Measurements from ENCODE around the gene SH3BP5L. TPM values are rescaled to one million over a fixed set of nuclear protein-coding genes. Genes with fewer than 3 reads are reported as not detected.

SH3BP5L gene
- total and polyA plus RNA-seq, 2 of the 13 experiments (the other 11 are each of a cell fraction or from before 2014, with no cell fraction given) = 10.3 to 14.9 TPM

DNA sequence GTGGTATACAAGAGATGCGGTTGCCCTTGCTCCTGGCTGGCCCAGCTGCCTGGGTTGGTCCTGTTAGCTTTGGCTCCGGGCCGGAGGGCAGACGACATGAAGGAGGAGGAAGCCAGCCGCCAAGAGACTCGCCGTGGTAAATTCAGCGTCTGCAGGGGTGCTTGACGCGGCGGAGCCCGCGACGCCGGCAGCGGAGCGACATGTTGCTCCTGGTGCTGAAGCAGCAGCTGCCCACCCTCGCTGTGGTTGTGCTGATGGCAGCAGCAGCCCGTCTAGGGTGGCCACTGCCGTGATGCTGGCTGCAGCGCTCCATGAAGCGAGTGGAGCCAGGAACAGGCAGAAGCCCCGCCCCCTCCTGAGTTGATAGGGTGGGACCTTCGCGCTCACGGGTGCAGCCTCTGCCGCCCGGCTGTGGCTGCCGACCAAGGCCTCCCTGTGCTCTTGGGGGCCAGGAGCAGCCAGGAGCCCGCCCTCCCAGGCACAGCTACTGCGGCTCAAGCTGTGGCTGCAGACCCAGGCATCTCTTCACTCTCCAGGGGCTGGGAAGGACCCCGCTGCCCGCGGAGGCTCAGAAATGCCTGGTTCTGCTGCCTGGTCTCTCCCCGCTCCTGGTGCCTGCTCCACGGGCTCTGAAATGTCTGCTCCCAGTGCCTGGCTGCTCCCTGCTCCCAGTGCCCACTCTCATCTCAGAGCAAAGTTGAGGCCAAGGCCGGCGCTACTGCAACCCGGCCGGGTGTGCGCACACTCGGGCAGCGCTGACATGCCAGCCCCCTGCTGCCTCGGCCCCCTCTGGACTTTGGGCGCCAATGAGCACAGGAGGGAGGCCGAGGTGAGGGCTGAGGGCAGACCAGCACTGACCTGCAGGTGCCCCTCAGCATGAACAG, 37.5 kb upstream of the SH3BP5L start (continued):
- TF ChIP-seq ZNF326 (CRISPR knock-in tag; IDR thresholded peaks at IDR 0.05; ENCODE audit: borderline replicate concordance) (no peak), CCAR2 (optimal IDR thresholded peaks at IDR 0.05; ENCODE audit: low read depth, low read length) (no peak), AGO1 (IDR thresholded peaks at IDR 0.05; ENCODE audit: low read depth, low read length, poor library complexity, severe bottlenecking) (peak; percentile 38), TCF7 (IDR thresholded peaks at IDR 0.05; ENCODE audit: low read depth) (no peak), SRF (IDR thresholded peaks at IDR 0.05; ENCODE audit: low read depth, low read length) (no peak), TAF15 (IDR thresholded peaks at IDR 0.05; ENCODE audit: low read depth, low read length, poor library complexity, severe bottlenecking) (no peak), KDM6A (CRISPR knock-in tag; IDR thresholded peaks at IDR 0.05; ENCODE audit: low read depth) (0 out of 2 replicates have a peak, but pooled peaks have one; percentile 47), MEIS1 (CRISPR knock-in tag; IDR thresholded peaks at IDR 0.05; ENCODE audit: borderline replicate concordance) (0 out of 2 replicates have a peak, but pooled peaks have one; percentile 54), KMT2A (CRISPR knock-in tag; IDR thresholded peaks at IDR 0.05) (peak; percentile 27; the same call in 1 of the 2 replicates), ZBTB38 (CRISPR knock-in tag; IDR thresholded peaks at IDR 0.05) (0 out of 2 replicates have a peak, but pooled peaks have one; percentile 28), NR3C1 (CRISPR knock-in tag; IDR thresholded peaks at IDR 0.05) (no peak), KAT8 (CRISPR knock-in tag; IDR thresholded peaks at IDR 0.05) (peak; percentile 42; the same call in 1 of the 2 replicates), BHLHE40 (IDR thresholded peaks at IDR 0.05; ENCODE audit: low read length) (no peak), ZFP36L1 (CRISPR knock-in tag; IDR thresholded peaks at IDR 0.05) (0 out of 2 replicates have a peak, but pooled peaks have one; percentile 78), U2AF1 (optimal IDR thresholded peaks at IDR 0.05; ENCODE audit: low read depth, low read length) (no peak), ZNF10 (CRISPR knock-in tag; IDR thresholded peaks at IDR 0.05; ENCODE audit: borderline replicate concordance, low read depth) (no peak), SSRP1 (CRISPR knock-in tag; IDR thresholded peaks at IDR 0.05) (no peak), ZFP62 (CRISPR knock-in tag; IDR thresholded peaks at IDR 0.05) (no peak), MED13 (CRISPR knock-in tag; IDR thresholded peaks at IDR 0.05) (no peak)
- TF ChIP-seq, protein P1, sequence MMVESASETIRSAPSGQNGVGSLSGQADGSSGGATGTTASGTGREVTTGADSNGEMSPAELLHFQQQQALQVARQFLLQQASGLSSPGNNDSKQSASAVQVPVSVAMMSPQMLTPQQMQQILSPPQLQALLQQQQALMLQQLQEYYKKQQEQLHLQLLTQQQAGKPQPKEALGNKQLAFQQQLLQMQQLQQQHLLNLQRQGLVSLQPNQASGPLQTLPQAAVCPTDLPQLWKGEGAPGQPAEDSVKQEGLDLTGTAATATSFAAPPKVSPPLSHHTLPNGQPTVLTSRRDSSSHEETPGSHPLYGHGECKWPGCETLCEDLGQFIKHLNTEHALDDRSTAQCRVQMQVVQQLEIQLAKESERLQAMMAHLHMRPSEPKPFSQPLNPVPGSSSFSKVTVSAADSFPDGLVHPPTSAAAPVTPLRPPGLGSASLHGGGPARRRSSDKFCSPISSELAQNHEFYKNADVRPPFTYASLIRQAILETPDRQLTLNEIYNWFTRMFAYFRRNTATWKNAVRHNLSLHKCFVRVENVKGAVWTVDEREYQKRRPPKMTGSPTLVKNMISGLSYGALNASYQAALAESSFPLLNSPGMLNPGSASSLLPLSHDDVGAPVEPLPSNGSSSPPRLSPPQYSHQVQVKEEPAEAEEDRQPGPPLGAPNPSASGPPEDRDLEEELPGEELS (CRISPR knock-in tag; IDR thresholded peaks at IDR 0.05) = no peak
- TF ChIP-seq, protein P2, sequence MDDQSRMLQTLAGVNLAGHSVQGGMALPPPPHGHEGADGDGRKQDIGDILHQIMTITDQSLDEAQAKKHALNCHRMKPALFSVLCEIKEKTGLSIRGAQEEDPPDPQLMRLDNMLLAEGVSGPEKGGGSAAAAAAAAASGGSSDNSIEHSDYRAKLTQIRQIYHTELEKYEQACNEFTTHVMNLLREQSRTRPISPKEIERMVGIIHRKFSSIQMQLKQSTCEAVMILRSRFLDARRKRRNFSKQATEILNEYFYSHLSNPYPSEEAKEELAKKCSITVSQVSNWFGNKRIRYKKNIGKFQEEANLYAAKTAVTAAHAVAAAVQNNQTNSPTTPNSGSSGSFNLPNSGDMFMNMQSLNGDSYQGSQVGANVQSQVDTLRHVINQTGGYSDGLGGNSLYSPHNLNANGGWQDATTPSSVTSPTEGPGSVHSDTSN (CRISPR knock-in tag; IDR thresholded peaks at IDR 0.05; ENCODE audit: borderline replicate concordance) = no peak
- TF ChIP-seq, protein P3, sequence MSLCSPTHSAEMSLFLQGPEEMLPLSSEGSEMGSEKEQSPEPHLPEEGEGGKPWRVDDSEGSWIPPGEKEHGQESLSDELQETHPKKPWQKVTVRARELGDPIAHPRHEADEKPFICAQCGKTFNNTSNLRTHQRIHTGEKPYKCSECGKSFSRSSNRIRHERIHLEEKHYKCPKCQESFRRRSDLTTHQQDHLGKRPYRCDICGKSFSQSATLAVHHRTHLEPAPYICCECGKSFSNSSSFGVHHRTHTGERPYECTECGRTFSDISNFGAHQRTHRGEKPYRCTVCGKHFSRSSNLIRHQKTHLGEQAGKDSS (CRISPR knock-in tag; IDR thresholded peaks at IDR 0.05; ENCODE audit: borderline replicate concordance, low read depth) = no peak
- TF ChIP-seq, protein P4, sequence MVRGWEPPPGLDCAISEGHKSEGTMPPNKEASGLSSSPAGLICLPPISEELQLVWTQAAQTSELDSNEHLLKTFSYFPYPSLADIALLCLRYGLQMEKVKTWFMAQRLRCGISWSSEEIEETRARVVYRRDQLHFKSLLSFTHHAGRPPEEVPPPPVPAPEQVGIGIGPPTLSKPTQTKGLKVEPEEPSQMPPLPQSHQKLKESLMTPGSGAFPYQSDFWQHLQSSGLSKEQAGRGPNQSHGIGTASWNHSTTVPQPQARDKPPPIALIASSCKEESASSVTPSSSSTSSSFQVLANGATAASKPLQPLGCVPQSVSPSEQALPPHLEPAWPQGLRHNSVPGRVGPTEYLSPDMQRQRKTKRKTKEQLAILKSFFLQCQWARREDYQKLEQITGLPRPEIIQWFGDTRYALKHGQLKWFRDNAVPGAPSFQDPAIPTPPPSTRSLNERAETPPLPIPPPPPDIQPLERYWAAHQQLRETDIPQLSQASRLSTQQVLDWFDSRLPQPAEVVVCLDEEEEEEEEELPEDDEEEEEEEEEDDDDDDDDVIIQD (CRISPR knock-in tag; IDR thresholded peaks at IDR 0.05; ENCODE audit: low read depth) = no peak
